ENCODE measurements around the gene RICTOR. TPM values are rescaled to one million over a fixed set of nuclear protein-coding genes. Genes with fewer than 3 reads are reported as not detected.

The RICTOR gene
- total RNA-seq, 1 experiment from 2014 or later = 22.4 TPM

DNA sequence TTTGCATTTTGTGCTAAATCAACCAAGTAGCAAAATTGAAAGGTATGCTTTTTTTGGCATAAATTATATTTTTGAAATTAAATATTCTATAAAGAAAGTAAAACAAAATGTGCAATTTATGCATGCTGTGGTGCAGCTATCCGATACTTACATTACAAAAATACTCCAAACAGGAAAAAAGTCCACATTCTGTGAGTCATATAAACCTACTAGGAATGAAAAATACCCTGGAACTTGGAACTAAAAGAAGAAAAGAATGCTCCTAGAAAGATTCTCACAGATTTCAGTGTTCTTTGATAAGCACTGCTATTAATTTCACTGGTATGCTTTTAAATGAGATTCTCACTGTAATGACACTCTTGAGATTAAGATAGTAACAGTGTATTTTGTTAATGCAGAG is 135.8 kb downstream of the RICTOR start:
- TF ChIP-seq, protein P1, sequence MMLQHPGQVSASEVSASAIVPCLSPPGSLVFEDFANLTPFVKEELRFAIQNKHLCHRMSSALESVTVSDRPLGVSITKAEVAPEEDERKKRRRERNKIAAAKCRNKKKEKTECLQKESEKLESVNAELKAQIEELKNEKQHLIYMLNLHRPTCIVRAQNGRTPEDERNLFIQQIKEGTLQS (CRISPR knock-in tag; conservative IDR thresholded peaks at IDR 0.05) = no peak
- TF ChIP-seq USF1 (CRISPR knock-in tag; IDR thresholded peaks at IDR 0.05) (no peak), OVOL2 (CRISPR knock-in tag; IDR thresholded peaks at IDR 0.05; ENCODE audit: borderline replicate concordance) (no peak), E2F5 (CRISPR knock-in tag; IDR thresholded peaks at IDR 0.05) (no peak), TEAD4 (CRISPR knock-in tag; IDR thresholded peaks at IDR 0.05) (no peak), RORB (CRISPR knock-in tag; IDR thresholded peaks at IDR 0.05) (no peak), GTF2I (CRISPR knock-in tag; conservative IDR thresholded peaks at IDR 0.05) (no peak), ZNF423 (CRISPR knock-in tag; IDR thresholded peaks at IDR 0.05) (no peak), NR1H2 (CRISPR knock-in tag; IDR thresholded peaks at IDR 0.05) (no peak)
- Mint-ChIP-seq H3K9me3 (no peaks in the 10 kb centered on the region), H3K4me3 (no peak overlapping the region), H3K27me3 (ENCODE audit: low read depth) (no peaks in the 10 kb centered on the region), H3K27ac (no peak overlapping the region), H3K36me3 (peaks cover 8% of the 10 kb centered on the region), H3K4me1 (no peaks in the 10 kb centered on the region)
- ATAC-seq (no peak), DNase-seq (ENCODE audit: low spot score) (no peak)
- POLR2A ChIA-PET = no interaction called here
- CTCF ChIA-PET = no interaction called here

DNA sequence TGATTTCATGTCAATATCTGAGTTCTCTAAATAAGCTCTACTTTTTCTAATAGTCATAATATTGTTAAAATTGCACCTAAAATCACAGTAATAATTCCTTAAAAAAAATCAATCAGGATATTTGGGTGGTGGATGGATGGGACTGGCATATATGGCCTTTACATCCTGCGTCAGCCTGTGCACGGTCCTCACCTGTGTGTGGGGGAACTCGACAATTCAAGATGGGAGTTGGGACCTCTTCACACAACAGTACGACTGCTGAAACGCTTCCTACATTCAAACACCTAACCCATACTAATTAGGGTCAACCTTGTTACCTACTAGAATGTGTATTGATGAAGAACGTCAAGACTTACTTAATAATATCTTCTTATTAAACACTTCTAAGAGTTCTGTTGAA is 137.9 kb downstream of the RICTOR start:
- no peak for ATAC-seq
- POLR2A ChIA-PET = no interaction called here
- H3K27ac Mint-ChIP-seq = no peak overlapping the region
- H3K9me3 Mint-ChIP-seq = no peaks in the 10 kb centered on the region
- no peak for DNase-seq (ENCODE audit: low spot score)
- H3K36me3 Mint-ChIP-seq = peaks cover 3% of the 10 kb centered on the region; the same call in 1 of the 2 replicates
- H3K4me1 Mint-ChIP-seq = peaks cover 4% of the 10 kb centered on the region
- CTCF ChIA-PET = no interaction called here
- TF ChIP-seq FOXP1 (CRISPR knock-in tag; IDR thresholded peaks at IDR 0.05; ENCODE audit: borderline replicate concordance) = no peak
- TF ChIP-seq ATF6 (CRISPR knock-in tag; IDR thresholded peaks at IDR 0.05) = no peak
- TF ChIP-seq, protein P2, sequence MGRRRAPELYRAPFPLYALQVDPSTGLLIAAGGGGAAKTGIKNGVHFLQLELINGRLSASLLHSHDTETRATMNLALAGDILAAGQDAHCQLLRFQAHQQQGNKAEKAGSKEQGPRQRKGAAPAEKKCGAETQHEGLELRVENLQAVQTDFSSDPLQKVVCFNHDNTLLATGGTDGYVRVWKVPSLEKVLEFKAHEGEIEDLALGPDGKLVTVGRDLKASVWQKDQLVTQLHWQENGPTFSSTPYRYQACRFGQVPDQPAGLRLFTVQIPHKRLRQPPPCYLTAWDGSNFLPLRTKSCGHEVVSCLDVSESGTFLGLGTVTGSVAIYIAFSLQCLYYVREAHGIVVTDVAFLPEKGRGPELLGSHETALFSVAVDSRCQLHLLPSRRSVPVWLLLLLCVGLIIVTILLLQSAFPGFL (CRISPR knock-in tag; IDR thresholded peaks at IDR 0.05; ENCODE audit: borderline replicate concordance) = no peak
- TF ChIP-seq, protein P3, sequence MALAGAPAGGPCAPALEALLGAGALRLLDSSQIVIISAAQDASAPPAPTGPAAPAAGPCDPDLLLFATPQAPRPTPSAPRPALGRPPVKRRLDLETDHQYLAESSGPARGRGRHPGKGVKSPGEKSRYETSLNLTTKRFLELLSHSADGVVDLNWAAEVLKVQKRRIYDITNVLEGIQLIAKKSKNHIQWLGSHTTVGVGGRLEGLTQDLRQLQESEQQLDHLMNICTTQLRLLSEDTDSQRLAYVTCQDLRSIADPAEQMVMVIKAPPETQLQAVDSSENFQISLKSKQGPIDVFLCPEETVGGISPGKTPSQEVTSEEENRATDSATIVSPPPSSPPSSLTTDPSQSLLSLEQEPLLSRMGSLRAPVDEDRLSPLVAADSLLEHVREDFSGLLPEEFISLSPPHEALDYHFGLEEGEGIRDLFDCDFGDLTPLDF (CRISPR knock-in tag; IDR thresholded peaks at IDR 0.05) = no peak
- no peak for TF ChIP-seq IRF2 (CRISPR knock-in tag; IDR thresholded peaks at IDR 0.05; ENCODE audit: borderline replicate concordance, low read depth)
- TF ChIP-seq, protein P4, sequence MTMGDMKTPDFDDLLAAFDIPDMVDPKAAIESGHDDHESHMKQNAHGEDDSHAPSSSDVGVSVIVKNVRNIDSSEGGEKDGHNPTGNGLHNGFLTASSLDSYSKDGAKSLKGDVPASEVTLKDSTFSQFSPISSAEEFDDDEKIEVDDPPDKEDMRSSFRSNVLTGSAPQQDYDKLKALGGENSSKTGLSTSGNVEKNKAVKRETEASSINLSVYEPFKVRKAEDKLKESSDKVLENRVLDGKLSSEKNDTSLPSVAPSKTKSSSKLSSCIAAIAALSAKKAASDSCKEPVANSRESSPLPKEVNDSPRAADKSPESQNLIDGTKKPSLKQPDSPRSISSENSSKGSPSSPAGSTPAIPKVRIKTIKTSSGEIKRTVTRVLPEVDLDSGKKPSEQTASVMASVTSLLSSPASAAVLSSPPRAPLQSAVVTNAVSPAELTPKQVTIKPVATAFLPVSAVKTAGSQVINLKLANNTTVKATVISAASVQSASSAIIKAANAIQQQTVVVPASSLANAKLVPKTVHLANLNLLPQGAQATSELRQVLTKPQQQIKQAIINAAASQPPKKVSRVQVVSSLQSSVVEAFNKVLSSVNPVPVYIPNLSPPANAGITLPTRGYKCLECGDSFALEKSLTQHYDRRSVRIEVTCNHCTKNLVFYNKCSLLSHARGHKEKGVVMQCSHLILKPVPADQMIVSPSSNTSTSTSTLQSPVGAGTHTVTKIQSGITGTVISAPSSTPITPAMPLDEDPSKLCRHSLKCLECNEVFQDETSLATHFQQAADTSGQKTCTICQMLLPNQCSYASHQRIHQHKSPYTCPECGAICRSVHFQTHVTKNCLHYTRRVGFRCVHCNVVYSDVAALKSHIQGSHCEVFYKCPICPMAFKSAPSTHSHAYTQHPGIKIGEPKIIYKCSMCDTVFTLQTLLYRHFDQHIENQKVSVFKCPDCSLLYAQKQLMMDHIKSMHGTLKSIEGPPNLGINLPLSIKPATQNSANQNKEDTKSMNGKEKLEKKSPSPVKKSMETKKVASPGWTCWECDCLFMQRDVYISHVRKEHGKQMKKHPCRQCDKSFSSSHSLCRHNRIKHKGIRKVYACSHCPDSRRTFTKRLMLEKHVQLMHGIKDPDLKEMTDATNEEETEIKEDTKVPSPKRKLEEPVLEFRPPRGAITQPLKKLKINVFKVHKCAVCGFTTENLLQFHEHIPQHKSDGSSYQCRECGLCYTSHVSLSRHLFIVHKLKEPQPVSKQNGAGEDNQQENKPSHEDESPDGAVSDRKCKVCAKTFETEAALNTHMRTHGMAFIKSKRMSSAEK (CRISPR knock-in tag; IDR thresholded peaks at IDR 0.05; ENCODE audit: borderline replicate concordance) = no peak
- no peak for TF ChIP-seq ZBTB21 (CRISPR knock-in tag; IDR thresholded peaks at IDR 0.05; ENCODE audit: borderline replicate concordance)
- TF ChIP-seq SOX15 (CRISPR knock-in tag; IDR thresholded peaks at IDR 0.05) = no peak
- no peak for TF ChIP-seq USF1 (CRISPR knock-in tag; IDR thresholded peaks at IDR 0.05)
- TF ChIP-seq CREB1 (CRISPR knock-in tag; IDR thresholded peaks at IDR 0.05) = no peak
- TF ChIP-seq TCF7 (CRISPR knock-in tag; IDR thresholded peaks at IDR 0.05; ENCODE audit: low read depth) = no peak
- TF ChIP-seq JAZF1 (CRISPR knock-in tag; IDR thresholded peaks at IDR 0.05) = no peak
- TF ChIP-seq PRRX2 (CRISPR knock-in tag; IDR thresholded peaks at IDR 0.05) = no peak
- TF ChIP-seq ZNF317 (CRISPR knock-in tag; IDR thresholded peaks at IDR 0.05; ENCODE audit: borderline replicate concordance, low read depth) = no peak
- no peak for TF ChIP-seq ZNF121 (CRISPR knock-in tag; IDR thresholded peaks at IDR 0.05)
- TF ChIP-seq ZNF671 (CRISPR knock-in tag; IDR thresholded peaks at IDR 0.05) = no peak
- no peak for TF ChIP-seq NR1H2 (CRISPR knock-in tag; IDR thresholded peaks at IDR 0.05)
- no peaks in the 10 kb centered on the region for H3K27me3 Mint-ChIP-seq (ENCODE audit: low read depth)
- H3K4me3 Mint-ChIP-seq = no peak overlapping the region
